Measurements from ENCODE around the gene CDK5.
"Not testable (repeated sequence)": the region's sequence is repeated elsewhere in the genome, so short reads cannot be mapped to it uniquely, and the experiment has no call there.

CDK5 gene

GRCh38 chr7:151018421-151019129 lies 39.1 kb downstream of the CDK5 start:
- Mint-ChIP-seq H3K36me3 (no peaks in the 10 kb centered on the region), H3K27me3 (peaks cover 55 to 64% of the 10 kb centered on the region in 2 donors)

GRCh38 chr7:151017953-151018420 lies 39.7 kb downstream of the CDK5 start:
- peak overlapping the region; percentile 77 to 86 for H3K4me3 Mint-ChIP-seq
- ATAC-seq (replicated peaks) (peak; percentile 76 to 78), DNase-seq (peak; percentile 43)
- peak overlapping the region; percentile 93 for H3K27ac Mint-ChIP-seq
- H3K4me1 Mint-ChIP-seq, result peaks cover 28 to 50% of the 10 kb centered on the region in 2 donors
- peaks cover 0 to 1% of the 10 kb centered on the region in 2 donors for H3K9me3 Mint-ChIP-seq
- no peaks in the 10 kb centered on the region for H3K36me3 Mint-ChIP-seq
- H3K27me3 Mint-ChIP-seq, result peaks cover 52 to 58% of the 10 kb centered on the region in 2 donors

More at GRCh38 chr7:151018421-151019129, 39.1 kb downstream of the CDK5 start:
- Mint-ChIP-seq H3K27ac (peak overlapping the region; percentile 93), H3K4me3 (peak overlapping the region; percentile 77 to 86), H3K9me3 (peaks cover 0 to 1% of the 10 kb centered on the region in 2 donors), H3K4me1 (peaks cover 28 to 47% of the 10 kb centered on the region in 2 donors)
- DNase-seq, result no peak
- peak; percentile 35 to 39 for ATAC-seq (replicated peaks)

GRCh38 chr7:151017370-151017952 lies 40.2 kb downstream of the CDK5 start:
- H3K4me3 Mint-ChIP-seq, result peak overlapping the region; percentile 77 to 86
- peaks cover 0 to 1% of the 10 kb centered on the region in 2 donors for H3K9me3 Mint-ChIP-seq
- no peak for DNase-seq
- H3K36me3 Mint-ChIP-seq, result no peaks in the 10 kb centered on the region
- H3K27me3 Mint-ChIP-seq, result peaks cover 53 to 59% of the 10 kb centered on the region in 2 donors
- H3K4me1 Mint-ChIP-seq, result peaks cover 30 to 55% of the 10 kb centered on the region in 2 donors
- H3K27ac Mint-ChIP-seq, result peak overlapping the region; percentile 2
- ATAC-seq (replicated peaks), result no peak

- Mint-ChIP-seq H3K4me1 (peaks cover 32 to 57% of the 10 kb centered on the region in 2 donors), H3K27ac (no peak overlapping the region), H3K9me3 (peaks cover 0 to 1% of the 10 kb centered on the region in 2 donors), H3K4me3 (no peak overlapping the region), H3K36me3 (no peaks in the 10 kb centered on the region), H3K27me3 (peaks cover 57 to 65% of the 10 kb centered on the region in 2 donors)
- DNase-seq (no peak), ATAC-seq (replicated peaks) (no peak)
Observed at GRCh38 chr7:151016942-151017341, 40.8 kb downstream of the CDK5 start.

GRCh38 chr7:151016505-151016904 lies 41.2 kb downstream of the CDK5 start:
- Mint-ChIP-seq H3K27ac (peak overlapping the region; percentile 59), H3K4me3 (no peak overlapping the region), H3K9me3 (peaks cover 0 to 1% of the 10 kb centered on the region in 2 donors), H3K27me3 (peaks cover 56 to 64% of the 10 kb centered on the region in 2 donors), H3K36me3 (no peaks in the 10 kb centered on the region), H3K4me1 (peaks cover 32 to 57% of the 10 kb centered on the region in 2 donors)
- no peak for ATAC-seq (replicated peaks)
- DNase-seq, result no peak

GRCh38 chr7:151015967-151016366 lies 41.7 kb downstream of the CDK5 start:
- H3K27me3 Mint-ChIP-seq, result peaks cover 53 to 60% of the 10 kb centered on the region in 2 donors
- ATAC-seq (replicated peaks) (no peak), DNase-seq (no peak)
- no peaks in the 10 kb centered on the region for H3K36me3 Mint-ChIP-seq
- peaks cover 0 to 1% of the 10 kb centered on the region in 2 donors for H3K9me3 Mint-ChIP-seq
- no peak overlapping the region for H3K27ac Mint-ChIP-seq
- H3K4me1 Mint-ChIP-seq, result peaks cover 34 to 58% of the 10 kb centered on the region in 2 donors
- H3K4me3 Mint-ChIP-seq, result no peak overlapping the region

GRCh38 chr7:151014950-151015349 lies 42.7 kb downstream of the CDK5 start:
- H3K27me3 Mint-ChIP-seq, result peaks cover 48 to 60% of the 10 kb centered on the region in 2 donors
- H3K9me3 Mint-ChIP-seq, result peaks cover 0 to 1% of the 10 kb centered on the region in 2 donors
- DNase-seq (no peak), ATAC-seq (replicated peaks) (no peak)
- H3K4me3 Mint-ChIP-seq, result peak overlapping the region; percentile 8 to 31
- no peak overlapping the region for H3K27ac Mint-ChIP-seq
- H3K36me3 Mint-ChIP-seq, result no peaks in the 10 kb centered on the region
- H3K4me1 Mint-ChIP-seq, result peaks cover 34 to 66% of the 10 kb centered on the region in 2 donors

- DNase-seq, result peak; percentile 79
- ATAC-seq (replicated peaks), result peak; percentile 69 to 75
- Mint-ChIP-seq H3K4me1 (peaks cover 30 to 58% of the 10 kb centered on the region in 2 donors), H3K36me3 (no peaks in the 10 kb centered on the region), H3K9me3 (peaks cover 0 to 1% of the 10 kb centered on the region in 2 donors), H3K4me3 (peak overlapping the region; percentile 92 to 94), H3K27ac (peak overlapping the region; percentile 97), H3K27me3 (peaks cover 39 to 53% of the 10 kb centered on the region in 2 donors)
Observed at GRCh38 chr7:151013733-151014497, 43.8 kb downstream of the CDK5 start.

GRCh38 chr7:151013356-151013732 lies 44.4 kb downstream of the CDK5 start:
- ATAC-seq (replicated peaks) (peak; percentile 7 to 16), DNase-seq (no peak)
- Mint-ChIP-seq H3K27ac (peak overlapping the region; percentile 97), H3K4me1 (peaks cover 29 to 52% of the 10 kb centered on the region in 2 donors), H3K4me3 (peak overlapping the region; percentile 92 to 94), H3K36me3 (no peaks in the 10 kb centered on the region), H3K9me3 (peaks cover 0 to 1% of the 10 kb centered on the region in 2 donors), H3K27me3 (peaks cover 34 to 50% of the 10 kb centered on the region in 2 donors)

GRCh38 chr7:151012911-151013347 lies 44.8 kb downstream of the CDK5 start:
- Mint-ChIP-seq H3K9me3 (peaks cover 0 to 1% of the 10 kb centered on the region in 2 donors), H3K27ac (no peak overlapping the region), H3K4me1 (peaks cover 27 to 48% of the 10 kb centered on the region in 2 donors), H3K4me3 (peak overlapping the region in 1 of 2 donors; percentile 57), H3K36me3 (no peaks in the 10 kb centered on the region), H3K27me3 (peaks cover 32 to 50% of the 10 kb centered on the region in 2 donors)
- DNase-seq, result no peak
- ATAC-seq (replicated peaks), result peak in 1 of 2 donors; percentile 13

GRCh38 chr7:151012031-151012692 lies 45.5 kb downstream of the CDK5 start:
- peaks cover 32 to 58% of the 10 kb centered on the region in 2 donors for H3K27me3 Mint-ChIP-seq
- no peak overlapping the region for H3K4me3 Mint-ChIP-seq
- no peak for DNase-seq
- peaks cover 24 to 41% of the 10 kb centered on the region in 2 donors for H3K4me1 Mint-ChIP-seq
- H3K9me3 Mint-ChIP-seq, result peaks cover 0 to 1% of the 10 kb centered on the region in 2 donors
- H3K27ac Mint-ChIP-seq, result no peak overlapping the region
- ATAC-seq (replicated peaks), result no peak
- no peaks in the 10 kb centered on the region for H3K36me3 Mint-ChIP-seq

GRCh38 chr7:151011616-151012015 lies 46.1 kb downstream of the CDK5 start:
- H3K36me3 Mint-ChIP-seq; ATAC-seq (replicated peaks); H3K4me3 Mint-ChIP-seq; H3K9me3 Mint-ChIP-seq; DNase-seq: not testable (repeated sequence)
- Mint-ChIP-seq H3K27me3 (peaks cover 31 to 59% of the 10 kb centered on the region in 2 donors), H3K27ac (peak overlapping the region; percentile 25), H3K4me1 (peaks cover 24 to 41% of the 10 kb centered on the region in 2 donors)

- Mint-ChIP-seq H3K36me3 (no peaks in the 10 kb centered on the region), H3K9me3 (peaks cover 0 to 1% of the 10 kb centered on the region in 2 donors), H3K27ac (no peak overlapping the region), H3K27me3 (peaks cover 26 to 59% of the 10 kb centered on the region in 2 donors), H3K4me3 (no peak overlapping the region), H3K4me1 (peaks cover 24 to 41% of the 10 kb centered on the region in 2 donors)
- no peak for DNase-seq
- ATAC-seq (replicated peaks), result no peak
Observed at GRCh38 chr7:151011097-151011409, 46.6 kb downstream of the CDK5 start.

Data from stimulated activated naive B cell treated with anti-CD40 and anti-IgM and Interleukin-4, amounts not matched to agents 10 μg/mL and 1 μg/mL and 100 μg/mL, for 72 hours (primary cell).